HG02943 (cell line): ENCODE data around the gene ANKLE1.
"Not testable (repeated sequence)": the region's sequence is repeated elsewhere in the genome, so short reads cannot be mapped to it uniquely, and the experiment has no call there.

Experiments
- ATAC-seq: cut with Tn5 transposase; IDR thresholded peaks from one replicate; pipeline ENCODE4 v1.9.1; 2021; ENCODE audit warnings: mild to moderate bottlenecking, low read depth, moderate library complexity; ENCODE audit not compliant: unreplicated experiment

The ANKLE1 gene

DNA sequence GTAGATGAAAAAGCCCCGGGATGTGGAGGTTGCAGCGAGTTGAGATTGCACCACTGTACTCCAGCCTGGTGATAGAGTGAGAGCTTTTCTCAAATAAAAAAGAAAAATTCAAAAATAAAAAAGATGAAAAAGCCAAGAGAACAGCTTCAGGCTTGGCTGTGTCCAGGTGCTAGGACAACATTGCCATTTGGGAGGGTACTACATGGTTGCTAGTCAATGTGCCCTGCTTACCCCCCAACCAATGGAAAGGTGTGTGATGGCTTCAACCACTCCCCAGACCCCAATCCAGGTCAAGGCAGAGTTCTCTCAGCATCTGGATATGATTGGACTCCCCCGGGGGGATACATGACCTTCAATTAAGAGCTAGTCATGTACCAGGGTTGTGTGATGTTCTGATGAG lies 2.3 kb upstream of the ANKLE1 start:
- no peak for ATAC-seq

DNA sequence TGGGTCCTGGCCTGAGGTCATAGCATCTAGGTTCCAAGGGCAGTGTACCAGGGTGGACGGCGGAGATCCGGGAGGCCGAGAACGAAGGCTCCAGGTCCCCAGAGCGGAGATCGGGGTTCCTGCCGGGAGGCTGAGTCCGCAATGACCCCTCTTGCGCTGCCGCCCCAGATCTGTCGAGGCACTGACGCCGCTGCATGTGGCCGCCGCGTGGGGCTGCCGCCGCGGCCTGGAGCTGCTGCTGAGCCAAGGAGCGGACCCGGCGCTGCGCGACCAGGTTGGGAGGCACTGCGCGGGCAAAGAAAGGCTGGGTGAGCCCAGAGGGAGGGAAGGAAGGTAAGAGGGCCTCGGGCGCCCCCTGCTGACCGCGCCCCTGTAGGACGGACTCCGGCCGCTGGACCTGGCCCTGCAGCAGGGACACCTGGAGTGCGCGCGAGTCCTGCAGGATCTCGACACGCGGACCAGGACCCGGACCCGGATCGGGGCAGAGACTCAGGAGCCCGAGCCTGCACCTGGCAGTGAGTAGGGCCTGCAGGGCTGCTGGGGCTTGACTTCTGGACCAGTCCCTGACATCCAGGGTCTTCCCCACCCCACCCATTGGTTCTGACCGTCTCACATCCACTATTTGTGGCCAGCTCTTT lies 906 bp downstream of the ANKLE1 start:
- no peak for ATAC-seq

DNA sequence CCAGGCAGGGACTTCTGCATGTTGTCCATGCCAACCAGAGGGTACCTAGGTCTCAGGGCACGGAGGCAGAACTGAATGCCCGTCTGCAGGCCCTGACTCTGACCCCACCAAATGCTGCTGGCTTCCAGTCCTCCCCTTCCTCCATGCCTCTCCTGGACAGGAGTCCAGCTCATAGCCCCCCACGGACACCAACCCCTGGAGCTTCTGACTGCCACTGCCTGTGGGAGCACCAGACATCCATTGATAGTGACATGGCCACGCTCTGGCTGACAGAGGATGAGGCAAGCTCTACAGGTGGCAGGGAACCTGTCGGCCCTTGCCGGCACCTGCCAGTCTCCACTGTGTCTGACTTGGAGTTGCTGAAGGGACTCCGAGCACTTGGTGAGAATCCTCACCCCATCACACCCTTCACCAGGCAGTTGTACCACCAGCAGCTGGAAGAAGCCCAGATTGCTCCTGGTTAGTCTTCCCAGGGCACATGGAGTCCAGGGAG lies 1.8 kb downstream of the ANKLE1 start:
- ATAC-seq, result no peak

DNA sequence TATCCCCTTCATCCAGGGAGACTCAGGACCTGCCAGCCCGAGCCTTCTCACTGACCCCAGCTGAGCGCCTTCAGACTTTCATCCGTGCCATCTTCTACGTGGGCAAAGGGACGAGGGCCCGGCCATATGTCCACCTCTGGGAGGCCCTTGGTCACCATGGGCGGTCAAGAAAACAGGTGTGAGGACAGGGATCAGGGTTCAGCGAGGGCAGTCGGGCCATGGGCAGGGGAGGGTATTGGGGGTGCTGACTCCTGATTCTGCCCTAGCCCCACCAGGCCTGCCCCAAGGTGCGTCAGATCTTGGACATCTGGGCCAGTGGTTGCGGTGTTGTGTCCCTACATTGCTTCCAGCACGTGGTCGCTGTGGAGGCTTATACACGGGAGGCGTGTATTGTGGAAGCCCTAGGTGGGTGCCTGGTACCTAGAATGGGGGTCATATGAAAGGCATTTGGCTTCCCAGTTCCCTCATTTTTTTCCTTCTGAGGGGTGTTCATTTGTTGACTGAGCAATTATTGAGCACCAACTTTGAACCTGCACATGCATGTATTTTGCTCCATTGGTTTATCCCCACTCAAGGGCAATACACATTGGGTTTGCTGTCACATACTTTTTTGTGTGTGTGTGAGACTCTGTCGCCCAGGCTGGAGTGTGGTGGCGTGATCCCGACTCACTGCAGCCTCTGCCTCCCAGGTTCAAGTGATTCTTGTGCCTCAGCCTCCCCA lies 3.9 kb downstream of the ANKLE1 start:
- no peak for ATAC-seq

DNA sequence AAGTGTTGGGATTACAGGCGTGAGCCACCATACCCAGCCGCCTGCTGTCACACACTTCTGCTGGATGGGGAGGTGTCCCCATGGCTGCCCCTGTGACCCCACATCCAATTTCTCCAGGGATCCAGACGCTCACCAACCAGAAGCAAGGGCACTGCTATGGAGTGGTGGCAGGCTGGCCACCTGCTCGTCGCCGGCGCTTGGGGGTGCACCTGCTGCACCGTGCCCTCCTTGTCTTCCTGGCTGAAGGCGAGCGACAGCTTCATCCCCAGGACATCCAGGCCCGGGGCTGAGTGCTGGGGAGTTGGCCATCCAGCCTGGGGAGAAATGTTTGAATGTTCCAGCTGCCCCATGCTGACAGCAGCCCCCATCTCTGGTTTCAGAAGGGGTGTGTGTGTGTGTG lies 4.6 kb downstream of the ANKLE1 start:
- ATAC-seq, result no peak

DNA sequence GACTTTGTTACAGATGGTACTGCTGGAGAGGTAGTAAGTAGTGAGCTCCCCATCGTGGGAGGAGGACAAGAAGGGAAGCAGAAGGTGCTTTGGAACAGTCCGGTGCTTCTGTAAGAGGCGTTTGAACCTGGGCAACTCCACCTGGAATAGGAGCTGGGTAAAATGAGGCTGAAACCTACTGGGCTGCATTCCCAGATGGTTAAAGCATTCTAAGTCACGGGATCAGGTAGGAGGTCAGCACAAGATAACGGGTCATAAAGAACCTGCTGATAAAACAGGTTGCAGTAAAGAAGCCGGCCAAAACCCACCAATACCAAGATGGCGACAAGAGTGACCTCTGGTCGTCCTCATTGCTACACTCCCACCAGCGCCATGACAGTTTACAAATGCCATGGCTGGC lies 5.1 kb downstream of the ANKLE1 start:
- no peak for ATAC-seq

DNA sequence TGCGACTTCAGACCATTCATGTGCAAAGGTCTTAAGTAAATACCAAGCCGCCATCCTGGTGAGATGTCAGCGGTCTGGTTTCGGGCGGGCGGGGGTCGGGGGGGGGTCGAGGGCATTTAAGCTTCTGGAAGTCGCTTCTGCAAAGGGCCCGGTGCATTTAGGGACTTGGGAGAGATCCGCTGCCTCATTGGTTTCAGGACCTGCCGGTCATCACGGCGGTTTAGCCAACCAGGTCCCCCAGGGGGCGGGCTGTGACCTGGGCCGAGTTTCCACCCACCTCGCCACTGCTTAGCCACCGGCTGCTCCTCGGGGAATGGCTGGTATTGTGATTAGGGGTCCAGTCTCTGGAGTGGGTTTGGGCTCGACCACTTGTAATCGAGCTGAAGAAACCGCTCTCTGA lies 7.8 kb downstream of the ANKLE1 start:
- no peak for ATAC-seq

DNA sequence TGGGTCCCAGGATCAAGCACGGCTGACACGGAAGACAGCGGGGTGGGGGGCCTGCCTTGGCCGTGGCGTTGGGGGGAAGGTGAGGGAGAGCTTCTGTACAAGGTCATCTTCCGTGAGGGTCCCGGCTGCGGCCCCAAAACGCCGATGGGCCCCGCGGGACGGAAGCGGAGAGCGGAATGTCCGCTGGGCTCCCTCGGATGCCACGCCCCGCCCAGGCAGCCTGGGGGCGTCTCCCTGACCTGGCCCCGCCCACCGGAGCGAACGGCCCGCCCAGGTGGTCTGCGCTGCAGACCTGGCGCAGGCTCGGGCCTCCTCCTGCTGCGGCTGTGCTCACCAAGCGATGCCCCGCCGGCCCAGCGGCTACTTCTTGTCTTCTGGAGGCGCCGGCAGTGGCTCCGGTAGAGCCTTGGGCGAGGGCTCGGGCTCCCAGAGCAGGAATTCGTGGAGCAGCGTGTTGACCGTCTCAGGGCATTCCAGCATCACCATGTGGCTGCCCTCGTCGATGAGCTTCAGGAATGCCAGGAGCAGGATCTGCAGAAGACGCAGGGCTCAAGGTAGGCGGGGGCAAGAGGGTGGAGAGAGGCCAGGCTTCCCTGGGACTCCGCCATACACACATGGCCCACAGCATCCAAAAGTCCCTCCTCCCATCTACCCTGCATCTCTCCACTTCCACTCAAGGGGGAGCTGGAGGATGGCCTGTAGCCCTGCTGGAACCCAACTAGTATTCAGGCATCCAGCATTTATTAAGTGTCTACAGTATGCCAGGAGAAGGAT lies 10.8 kb downstream of the ANKLE1 start:
- no peak for ATAC-seq

DNA sequence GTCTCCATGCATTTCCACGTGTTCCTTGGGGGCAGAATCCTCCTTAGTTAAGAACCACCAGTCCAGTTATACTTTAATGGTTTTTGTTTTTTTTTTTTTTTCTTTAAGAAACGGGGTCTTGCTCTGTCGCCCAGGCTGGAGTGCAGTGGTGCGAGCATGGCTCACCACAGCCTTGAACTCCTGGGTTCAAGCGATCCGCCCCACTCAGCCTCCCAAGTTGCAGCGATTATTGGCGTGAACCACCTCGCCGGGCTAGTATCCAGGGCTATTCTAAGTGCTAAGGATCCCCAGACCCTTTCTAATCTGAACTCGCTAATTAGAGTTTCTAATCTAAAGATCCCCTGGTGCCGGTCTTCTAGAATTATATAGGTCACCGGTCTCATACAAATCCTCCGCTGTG lies 11.9 kb downstream of the ANKLE1 start:
- no peak for ATAC-seq

DNA sequence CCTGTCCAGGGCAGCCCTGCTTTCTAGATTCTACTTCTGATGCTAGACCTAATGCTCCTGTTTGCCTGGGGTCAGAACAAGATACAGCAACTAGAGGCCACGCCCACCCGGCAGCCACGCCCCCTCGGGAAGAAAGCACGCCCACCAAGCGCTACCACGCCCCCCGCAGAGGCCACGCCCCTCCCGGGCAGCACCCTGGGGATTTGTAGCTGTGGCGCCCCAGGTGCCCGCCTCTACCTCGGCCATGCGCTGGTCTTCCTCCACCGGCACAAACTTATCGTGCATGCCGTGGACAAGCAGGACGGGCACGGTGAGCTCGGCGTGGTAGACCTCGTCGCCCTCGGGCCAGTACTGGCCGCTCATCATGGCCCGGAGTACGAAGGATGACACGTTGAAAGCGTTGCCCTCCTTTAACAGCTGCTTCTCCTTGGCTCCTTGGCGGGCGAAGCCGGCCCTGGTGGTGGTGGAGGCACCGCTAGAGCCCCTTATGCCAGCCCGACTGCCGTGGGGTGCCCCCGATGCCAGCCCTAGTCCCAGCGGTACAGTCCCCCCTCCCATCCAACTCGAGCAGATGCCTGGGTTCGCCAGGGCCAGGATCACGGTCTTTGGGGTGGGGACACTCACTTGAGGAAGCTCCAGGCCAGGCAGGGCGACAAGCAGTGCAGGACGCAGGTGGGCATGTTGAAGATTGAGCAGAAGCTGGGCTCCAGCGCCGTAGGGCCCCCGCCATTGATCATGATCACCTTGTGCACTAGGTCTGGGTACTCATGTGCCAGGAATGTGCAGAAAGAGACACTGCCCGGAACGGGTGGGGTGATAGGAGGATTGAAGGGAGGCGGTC lies 12.6 kb downstream of the ANKLE1 start:
- no peak for ATAC-seq

DNA sequence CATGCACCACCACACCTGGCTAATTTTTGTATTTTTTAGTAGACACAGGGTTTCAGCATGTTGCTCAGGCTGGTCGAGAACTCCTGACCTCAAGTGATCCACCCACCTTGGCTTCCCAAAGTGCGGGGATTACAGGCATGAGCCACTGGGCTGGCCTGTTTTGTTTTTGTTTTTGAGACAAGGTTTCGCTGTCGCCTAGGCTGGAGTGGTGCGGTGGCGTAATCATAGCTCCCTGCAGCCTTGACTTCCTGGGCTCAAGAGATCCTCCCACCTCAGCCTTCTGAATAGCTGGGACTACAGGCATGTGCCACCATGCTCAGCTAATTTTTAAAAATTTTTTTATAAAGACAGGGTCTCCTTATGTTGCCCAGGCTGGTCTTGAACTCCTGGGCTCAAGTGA lies 13.8 kb downstream of the ANKLE1 start:
- ATAC-seq, result not testable (repeated sequence)

DNA sequence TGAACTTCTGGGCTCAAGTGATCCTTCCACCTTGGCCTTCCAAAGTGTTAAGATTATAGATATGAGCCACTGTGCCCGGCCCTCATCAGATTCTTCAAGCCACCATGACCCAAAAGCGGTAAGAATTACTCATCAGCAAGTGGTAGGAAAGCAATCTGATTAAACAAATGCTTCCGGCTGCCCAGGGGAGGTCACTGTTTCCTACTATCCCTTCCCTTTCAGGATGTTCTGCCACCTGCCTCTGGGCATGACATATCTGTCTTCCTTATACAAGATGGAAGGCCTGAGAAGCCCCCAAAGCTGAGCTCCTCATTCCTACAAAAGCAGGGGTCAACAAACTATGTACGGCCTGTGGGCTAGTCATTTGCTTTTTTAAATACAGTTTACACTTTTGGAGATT lies 14.6 kb downstream of the ANKLE1 start:
- no peak for ATAC-seq

DNA sequence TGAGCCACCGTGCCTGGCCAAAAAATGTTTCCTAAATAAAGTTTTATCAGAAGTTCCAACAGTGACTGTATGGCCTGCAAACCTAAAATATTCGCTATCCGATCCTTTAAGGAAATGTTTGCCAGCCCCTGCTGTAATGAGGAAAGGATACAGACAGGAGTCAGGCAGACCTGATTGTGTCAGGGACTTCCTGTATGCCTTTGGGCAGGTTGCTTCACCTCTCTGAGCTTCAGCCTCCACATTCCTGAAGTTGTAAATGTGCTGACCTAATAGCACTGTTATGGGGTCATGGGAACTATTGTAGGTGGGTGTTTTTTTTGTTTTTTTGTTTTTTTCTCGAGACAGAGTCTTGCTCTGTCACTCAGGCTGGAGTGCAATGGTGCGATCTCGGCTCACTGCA lies 15.3 kb downstream of the ANKLE1 start:
- no peak for ATAC-seq

DNA sequence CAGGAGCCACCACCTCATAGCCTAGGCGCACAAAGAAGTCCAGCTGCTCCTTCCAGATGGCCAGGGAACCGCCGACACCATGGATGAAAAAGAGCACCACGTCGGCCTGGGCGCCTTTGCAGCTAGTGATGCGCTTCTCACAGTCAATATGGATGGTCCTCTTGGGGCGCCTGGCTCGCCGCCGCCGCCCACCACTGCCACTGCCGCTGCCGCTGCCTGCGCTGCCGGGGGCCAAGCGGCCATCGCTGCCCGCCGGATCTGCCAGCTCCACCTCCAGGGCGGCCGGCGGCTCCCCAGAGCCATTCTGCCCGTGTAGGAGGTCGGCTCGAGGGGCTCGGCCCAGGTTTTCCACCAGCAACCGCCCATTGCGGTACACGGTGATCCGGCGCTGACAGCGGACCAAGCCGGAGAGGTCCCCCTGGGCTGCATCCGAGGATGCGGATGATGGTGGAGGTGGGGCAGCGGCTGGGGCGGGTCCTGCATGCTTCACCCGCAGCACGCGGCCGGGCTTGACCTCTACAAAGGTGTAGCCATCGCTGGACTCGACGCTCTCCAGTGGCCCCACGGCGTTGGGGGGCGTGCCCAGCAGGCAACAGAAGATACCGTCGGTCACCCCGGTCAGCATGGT lies 19.4 kb downstream of the ANKLE1 start:
- ATAC-seq, result no peak

DNA sequence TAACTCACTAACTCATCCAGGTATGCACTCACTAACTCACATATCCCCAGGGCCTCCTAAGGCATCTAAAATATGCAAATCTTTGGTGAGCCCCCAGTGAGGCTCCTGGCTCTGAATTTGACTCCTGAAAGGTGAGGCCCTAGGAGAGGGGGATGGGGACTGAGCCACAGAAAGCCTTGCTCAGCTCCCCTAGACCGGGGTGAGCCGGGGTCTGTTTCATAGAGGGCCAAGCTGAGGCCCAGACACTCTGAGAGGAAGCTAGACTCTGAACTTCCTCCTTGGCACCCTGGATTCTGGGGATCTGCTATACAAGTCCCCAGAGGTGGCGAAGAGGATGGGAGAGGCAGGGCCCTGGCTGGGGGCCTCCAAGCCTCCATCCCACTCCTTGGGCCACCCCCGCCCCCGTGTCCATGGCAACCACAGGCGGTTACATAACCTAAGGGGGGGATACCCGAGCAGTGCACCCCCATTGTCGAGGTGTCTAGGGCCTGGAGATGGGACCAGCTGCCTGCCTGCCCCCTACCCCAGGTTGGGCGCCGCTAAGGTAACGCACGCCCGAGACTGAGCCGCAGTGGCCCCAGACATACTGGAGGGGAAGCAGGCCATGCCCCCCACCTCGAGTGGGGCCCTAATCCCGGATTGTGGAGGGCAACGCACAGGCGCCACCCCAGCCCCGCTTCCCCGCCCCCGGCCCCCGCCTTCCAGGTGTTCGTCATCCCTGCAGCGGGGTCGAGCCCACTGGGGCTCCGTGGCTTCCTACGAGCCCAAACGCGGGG lies 20.9 kb downstream of the ANKLE1 start:
- ATAC-seq, result no peak

DNA sequence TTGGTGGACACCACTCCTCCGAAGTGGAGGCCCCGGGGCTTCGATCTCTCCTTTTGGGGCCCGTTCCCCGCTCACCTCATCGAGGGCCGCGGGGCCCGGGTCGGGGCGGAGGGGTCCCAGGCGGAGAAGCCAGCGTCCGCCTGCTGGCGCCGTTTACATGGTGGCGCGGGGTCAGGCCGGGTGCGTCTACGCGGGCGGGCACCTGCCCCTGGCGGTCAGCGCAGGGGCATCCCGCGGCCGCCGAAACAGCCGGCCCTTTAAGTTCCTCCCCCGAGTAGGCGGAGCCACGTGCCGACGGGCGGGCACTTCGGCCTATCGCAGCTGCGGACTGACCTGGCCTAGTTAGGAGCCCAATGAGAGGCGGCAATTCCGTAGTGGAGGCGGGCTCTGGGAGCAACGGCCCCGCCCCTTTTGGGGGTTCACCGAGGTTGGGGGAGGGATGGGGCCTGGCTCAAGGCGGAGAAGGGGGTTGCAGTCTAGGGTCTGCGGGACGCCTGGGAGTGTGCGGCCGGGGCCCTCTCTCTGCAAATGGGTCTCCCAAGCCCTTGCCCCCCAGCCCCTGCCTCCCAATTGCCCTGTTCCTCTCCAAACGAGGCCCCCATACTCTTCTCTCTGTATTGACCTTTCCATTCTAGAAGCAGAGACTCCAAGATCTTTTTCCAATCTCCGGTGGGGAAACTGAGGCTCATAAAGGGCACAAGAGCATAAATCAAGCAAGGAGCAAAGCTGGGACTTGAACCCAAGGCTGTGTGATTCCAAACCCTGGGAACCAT lies 21.7 kb downstream of the ANKLE1 start, which contains the start of gene ABHD8:
Gene ABHD8 (minus strand): TSS at position 259 of the 773 bp plus-strand sequence. CDS start 1,809 bp downstream, outside the sequence.
- peak; percentile 42 for ATAC-seq

DNA sequence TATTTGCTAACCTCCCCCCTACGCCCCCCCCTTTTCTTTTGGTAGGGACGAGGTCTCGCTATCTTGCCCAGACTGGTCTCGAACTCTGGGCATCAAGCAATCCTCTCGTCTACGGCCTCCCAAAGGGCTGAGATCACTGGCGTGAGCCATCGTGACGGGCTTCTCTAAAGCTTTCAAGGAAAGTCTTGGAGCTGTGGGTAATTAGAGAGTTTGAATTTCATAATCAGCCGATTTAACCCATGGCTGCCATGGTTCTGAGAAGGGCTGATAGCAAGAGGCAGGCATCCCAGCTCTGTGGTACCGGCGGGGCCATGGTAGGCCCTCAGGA lies 22.2 kb downstream of the ANKLE1 start:
- no peak for ATAC-seq

DNA sequence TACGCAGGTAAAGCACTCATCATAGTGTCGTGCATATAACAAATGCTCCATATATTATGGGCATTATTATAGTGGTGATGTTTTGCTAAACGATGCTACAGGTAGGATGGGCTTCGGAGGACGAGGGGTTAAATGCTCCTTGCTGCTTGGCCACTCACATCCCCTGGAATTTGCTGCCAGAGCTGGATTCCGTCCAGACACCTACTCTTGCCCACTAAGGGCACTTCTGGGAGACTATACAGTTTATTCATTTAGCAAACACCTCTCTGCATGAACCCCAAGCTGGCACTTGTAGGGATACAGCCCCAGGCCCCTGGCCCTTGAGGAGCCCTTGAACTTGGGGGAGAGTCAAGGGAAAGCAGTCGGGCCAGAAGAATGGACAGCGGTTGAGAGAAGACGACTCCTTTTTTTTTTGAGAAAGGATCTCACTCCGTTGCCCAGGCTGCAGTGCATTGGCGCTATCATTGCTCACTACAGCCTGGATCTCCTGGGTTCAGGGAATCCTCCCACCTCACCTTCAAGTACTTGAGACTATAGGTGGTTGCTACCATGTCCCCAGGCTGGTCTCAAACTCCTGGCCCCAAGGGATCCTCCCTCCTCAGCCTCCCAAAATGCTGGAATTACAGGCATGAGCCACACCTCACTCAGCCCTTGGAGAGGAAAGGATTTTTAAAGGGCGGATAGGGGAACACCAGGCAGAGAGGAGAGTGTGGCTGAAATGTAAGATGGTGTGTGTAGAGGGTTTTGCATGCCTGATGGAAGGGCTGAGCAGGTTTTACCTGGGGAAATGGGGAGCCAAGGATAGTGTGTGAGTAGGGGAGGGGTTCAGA lies 22.9 kb downstream of the ANKLE1 start:
- no peak for ATAC-seq
